GM06990 (cell line): ENCODE data around the gene BEST3.
A peak's percentile ranks its signal among the peaks of the same experiment; 100 is the strongest.

ENCODE experiments used
- DNase-seq: peaks from one replicate; pipeline ENCODE4 v3.0.0-alpha.2; 2011; ENCODE audit not compliant: insufficient read length; ENCODE audit errors: extremely low read depth
- H3K27me3 ChIP-seq: replicated peaks from 2 replicates; pipeline ENCODE4 v1.6.0; 2011; ENCODE audit warnings: low read length; ENCODE audit not compliant: control insufficient read depth, insufficient read depth
- H3K36me3 ChIP-seq: 2 replicates; pipeline ENCODE4 v1.5.1; 2011; ENCODE audit warnings: low read length; ENCODE audit not compliant: control insufficient read depth, insufficient read depth
- H3K4me3 ChIP-seq: replicated peaks from 2 replicates; pipeline ENCODE4 v1.5.1; 2011; ENCODE audit warnings: low read depth, mild to moderate bottlenecking, control low read depth, low read length
- TF ChIP-seq, protein P1 (sequence below): IDR thresholded peaks from 2 replicates; pipeline ENCODE4 v1.5.1; 2011; ENCODE audit warnings: low read length, control low read depth, mild to moderate bottlenecking, inconsistent platforms; ENCODE audit not compliant: insufficient read depth, poor library complexity, severe bottlenecking

BEST3 gene

GRCh38 chr12:69698769-69699540 is at the start of gene BEST3:
BEST3 (minus strand) TSS chr12:69699303; CDS start chr12:69697798, 1,505 bp downstream.
- TF ChIP-seq, protein P1, sequence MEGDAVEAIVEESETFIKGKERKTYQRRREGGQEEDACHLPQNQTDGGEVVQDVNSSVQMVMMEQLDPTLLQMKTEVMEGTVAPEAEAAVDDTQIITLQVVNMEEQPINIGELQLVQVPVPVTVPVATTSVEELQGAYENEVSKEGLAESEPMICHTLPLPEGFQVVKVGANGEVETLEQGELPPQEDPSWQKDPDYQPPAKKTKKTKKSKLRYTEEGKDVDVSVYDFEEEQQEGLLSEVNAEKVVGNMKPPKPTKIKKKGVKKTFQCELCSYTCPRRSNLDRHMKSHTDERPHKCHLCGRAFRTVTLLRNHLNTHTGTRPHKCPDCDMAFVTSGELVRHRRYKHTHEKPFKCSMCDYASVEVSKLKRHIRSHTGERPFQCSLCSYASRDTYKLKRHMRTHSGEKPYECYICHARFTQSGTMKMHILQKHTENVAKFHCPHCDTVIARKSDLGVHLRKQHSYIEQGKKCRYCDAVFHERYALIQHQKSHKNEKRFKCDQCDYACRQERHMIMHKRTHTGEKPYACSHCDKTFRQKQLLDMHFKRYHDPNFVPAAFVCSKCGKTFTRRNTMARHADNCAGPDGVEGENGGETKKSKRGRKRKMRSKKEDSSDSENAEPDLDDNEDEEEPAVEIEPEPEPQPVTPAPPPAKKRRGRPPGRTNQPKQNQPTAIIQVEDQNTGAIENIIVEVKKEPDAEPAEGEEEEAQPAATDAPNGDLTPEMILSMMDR = no peak
- no peak for DNase-seq
- H3K4me3 ChIP-seq = no peak within 1 kb of the TSS
- H3K36me3 ChIP-seq = no peaks in the 10 kb centered on the region
- H3K27me3 ChIP-seq = no peaks in the 10 kb centered on the region

DNA sequence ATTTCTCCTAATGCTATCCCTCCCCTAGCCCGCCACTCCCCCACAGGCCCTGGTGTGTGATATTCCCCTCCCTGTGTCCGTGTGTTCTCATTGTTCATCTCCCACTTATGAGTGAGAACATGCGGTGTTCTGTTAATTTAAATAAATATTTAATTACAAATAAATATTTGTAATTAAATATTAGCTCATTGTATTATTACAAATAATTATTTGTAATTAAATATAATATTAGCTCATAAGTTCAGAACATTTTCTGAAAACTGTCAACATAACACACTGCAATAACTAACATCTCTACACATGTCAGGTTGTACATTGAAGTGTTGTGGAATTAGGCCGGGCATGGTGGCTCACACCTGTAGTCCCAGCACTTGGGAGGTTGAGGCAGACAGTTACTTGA is 45.0 kb upstream of the BEST3 start:
- no peaks in the 10 kb centered on the region; the same call in 1 of the 2 replicates for H3K36me3 ChIP-seq
- H3K4me3 ChIP-seq = no peak overlapping the region
- DNase-seq = no peak
- TF ChIP-seq, protein P1 = no peak
- H3K27me3 ChIP-seq = no peaks in the 10 kb centered on the region

GRCh38 chr12:69739287-69740191 is 40.4 kb upstream of the BEST3 start:
- Histone ChIP-seq H3K4me3 (peak overlapping the region; percentile 87), H3K27me3 (no peaks in the 10 kb centered on the region), H3K36me3 (no peaks in the 10 kb centered on the region)
- peak; percentile 83 for DNase-seq
- TF ChIP-seq, protein P1 = no peak

DNA sequence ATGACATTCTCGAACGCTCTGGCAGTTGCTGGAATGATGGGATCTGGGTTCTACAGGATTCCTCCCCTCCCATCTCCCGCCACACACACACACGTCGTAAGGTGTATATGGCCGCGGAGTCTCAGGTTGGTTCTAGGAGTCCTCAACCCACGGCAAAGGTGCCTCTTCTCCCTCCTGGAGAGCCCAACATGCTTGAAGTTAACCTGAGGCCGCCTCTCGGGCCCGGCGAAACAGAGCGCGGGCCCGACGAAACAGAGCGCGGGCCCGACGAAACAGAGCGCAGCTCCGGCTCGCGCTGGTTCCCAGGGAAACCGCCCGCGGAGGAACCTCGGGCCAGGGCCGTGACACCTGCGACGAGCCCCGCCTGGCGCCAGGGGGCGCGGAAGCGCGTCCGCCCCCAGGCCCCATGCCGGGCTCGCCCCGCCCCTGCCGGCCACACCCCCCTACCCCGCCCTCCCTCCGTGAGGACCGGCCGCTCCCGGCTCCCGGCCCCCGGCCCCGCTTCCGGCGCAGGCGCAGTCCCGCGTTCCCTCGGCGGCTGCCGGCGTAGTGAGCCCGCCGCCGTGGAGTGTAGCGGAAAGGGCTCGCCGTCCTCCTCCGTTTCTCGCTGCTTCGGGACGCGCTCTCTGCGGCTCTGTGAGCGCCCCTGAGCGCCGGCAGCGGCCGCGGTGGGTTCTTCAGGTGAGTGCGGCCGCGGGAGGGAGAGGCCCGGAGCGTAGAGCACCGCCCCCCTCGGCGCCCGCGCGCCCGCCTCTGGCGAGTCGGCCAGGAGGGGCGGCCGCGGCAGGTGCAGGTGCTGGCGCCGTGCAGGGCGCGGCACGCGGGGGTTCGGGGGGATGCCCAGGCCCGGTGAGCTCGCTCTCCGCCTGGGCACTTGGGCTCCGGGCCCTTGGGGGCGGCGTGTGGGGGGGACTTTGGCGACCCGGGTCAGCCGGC is 39.5 kb upstream of the BEST3 start, which contains the start of gene RAB3IP:
TSS of gene RAB3IP (plus strand) at position 510 of the 936 bp plus-strand sequence. CDS start 16,549 bp downstream, outside the sequence.
- TF ChIP-seq, protein P1 = peak; percentile 53
- H3K27me3 ChIP-seq = no peaks in the 10 kb centered on the region
- H3K4me3 ChIP-seq = peak within 1 kb of the TSS; percentile 87
- DNase-seq = peak; percentile 92
- H3K36me3 ChIP-seq = no peaks in the 10 kb centered on the region

DNA sequence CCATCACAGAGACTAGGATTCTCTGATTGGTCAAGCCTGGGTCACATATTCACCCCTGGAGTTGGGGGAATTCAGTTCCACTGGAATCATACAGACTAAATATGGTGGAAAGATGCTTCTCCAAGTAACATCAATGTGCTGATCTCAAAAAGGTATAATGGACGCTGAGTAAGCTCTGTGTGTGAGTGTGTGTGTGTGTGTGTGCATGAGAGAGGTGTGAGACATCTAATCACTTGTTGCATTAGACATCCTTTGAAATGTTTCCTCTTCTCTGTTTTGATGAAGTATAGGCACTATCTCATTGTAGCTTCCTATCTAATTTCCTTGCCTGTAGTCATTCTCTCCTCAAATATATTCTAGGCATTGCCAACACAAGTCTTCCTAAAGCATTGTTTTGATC is 34.5 kb upstream of the BEST3 start:
- Histone ChIP-seq H3K36me3 (no peaks in the 10 kb centered on the region), H3K4me3 (no peak overlapping the region), H3K27me3 (no peaks in the 10 kb centered on the region)
- no peak for DNase-seq
- TF ChIP-seq, protein P1 = no peak
